ENCODE data around the gene LMNA.

DNA sequence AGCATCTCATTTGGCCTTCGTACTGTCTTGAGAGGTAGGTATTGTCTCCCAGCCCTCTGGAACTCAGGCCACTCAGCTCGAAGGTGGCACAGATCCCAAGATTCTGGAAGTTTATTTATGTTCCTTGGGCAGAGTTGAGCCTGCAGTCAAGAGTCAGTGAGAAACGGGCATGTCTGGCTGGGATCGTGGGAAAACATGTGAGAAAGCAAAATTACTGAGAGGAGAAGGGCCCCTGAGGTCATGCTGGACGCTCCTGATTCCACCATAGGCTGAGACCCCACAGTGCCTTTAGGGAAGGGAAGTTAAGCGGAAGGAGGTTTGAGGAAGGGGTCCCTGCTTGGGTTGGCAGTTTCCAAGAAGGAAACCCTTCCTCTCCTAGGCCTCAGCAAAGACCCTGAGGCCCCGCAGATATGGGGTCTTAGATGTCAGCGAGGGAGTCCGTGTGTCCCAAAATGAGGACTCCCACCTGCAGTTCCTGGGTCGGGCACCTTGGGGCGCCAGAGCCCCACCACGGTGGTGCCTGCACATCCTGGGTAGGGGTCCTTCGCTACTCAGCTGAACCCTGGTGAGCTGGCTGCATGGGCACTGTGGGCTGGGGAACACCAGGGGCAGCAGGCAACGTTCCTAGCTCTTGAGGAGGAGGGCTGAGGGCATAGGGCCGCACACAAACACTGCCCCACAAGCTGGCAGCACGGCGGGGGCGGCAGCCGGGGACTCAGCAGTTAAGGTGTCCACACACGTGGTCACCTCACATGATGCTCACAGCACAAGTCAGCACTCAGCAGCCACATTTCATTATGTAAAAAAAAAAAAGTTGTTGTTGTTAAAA is 26.6 kb downstream of the LMNA start:
- TF ChIP-seq, protein P1, sequence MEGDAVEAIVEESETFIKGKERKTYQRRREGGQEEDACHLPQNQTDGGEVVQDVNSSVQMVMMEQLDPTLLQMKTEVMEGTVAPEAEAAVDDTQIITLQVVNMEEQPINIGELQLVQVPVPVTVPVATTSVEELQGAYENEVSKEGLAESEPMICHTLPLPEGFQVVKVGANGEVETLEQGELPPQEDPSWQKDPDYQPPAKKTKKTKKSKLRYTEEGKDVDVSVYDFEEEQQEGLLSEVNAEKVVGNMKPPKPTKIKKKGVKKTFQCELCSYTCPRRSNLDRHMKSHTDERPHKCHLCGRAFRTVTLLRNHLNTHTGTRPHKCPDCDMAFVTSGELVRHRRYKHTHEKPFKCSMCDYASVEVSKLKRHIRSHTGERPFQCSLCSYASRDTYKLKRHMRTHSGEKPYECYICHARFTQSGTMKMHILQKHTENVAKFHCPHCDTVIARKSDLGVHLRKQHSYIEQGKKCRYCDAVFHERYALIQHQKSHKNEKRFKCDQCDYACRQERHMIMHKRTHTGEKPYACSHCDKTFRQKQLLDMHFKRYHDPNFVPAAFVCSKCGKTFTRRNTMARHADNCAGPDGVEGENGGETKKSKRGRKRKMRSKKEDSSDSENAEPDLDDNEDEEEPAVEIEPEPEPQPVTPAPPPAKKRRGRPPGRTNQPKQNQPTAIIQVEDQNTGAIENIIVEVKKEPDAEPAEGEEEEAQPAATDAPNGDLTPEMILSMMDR (IDR thresholded peaks at IDR 0.05), result peak in 5 of 6 experiments; percentile 9 to 54 (median 50)
- TF ChIP-seq POLR2A (IDR thresholded peaks at IDR 0.05), result no peak

Data from Peyer's patch (tissue), 4 donors.